ENCODE results near the gene RYR3. TPM values are rescaled to one million over a fixed set of nuclear protein-coding genes. Genes with fewer than 3 reads are reported as not detected.
"Not testable (repeated sequence)": the region's sequence is repeated elsewhere in the genome, so short reads cannot be mapped to it uniquely, and the experiment has no call there.

The RYR3 gene
- total RNA-seq, 4 donors from 2014 or later = 9.1 to 64.0 (median 30.4) TPM

- TF ChIP-seq CTCF (IDR thresholded peaks at IDR 0.05) (no peak), POLR2A (IDR thresholded peaks at IDR 0.05) (no peak)
- intact Hi-C loops (cut with DNase I; ENCODE audit: low total_unique reads) = no loop called here
- Histone ChIP-seq H3K4me3 (no peak overlapping the region), H3K27me3 (no peaks in the 10 kb centered on the region), H3K4me1 (no peaks in the 10 kb centered on the region), H3K9me3 (no peaks in the 10 kb centered on the region), H3K36me3 (no peaks in the 10 kb centered on the region), H3K27ac (no peak overlapping the region)
- DNase-seq = no peak
Measured at GRCh38 chr15:33813891-33814290, 503.1 kb downstream of the RYR3 start.

GRCh38 chr15:33819499-33819898 lies 508.7 kb downstream of the RYR3 start:
- intact Hi-C loops (cut with DNase I; ENCODE audit: low total_unique reads); H3K9me3 ChIP-seq; H3K36me3 ChIP-seq; H3K4me3 ChIP-seq; DNase-seq; H3K27me3 ChIP-seq; H3K4me1 ChIP-seq; H3K27ac ChIP-seq: not testable (repeated sequence)

GRCh38 chr15:33822479-33822878 lies 511.7 kb downstream of the RYR3 start:
- no peak overlapping the region for H3K4me3 ChIP-seq
- TF ChIP-seq CTCF (IDR thresholded peaks at IDR 0.05) = no peak
- no peak for TF ChIP-seq POLR2A (IDR thresholded peaks at IDR 0.05)
- H3K27me3 ChIP-seq = no peaks in the 10 kb centered on the region
- H3K27ac ChIP-seq = no peak overlapping the region
- H3K36me3 ChIP-seq = no peaks in the 10 kb centered on the region
- H3K4me1 ChIP-seq = no peaks in the 10 kb centered on the region
- no peak for DNase-seq
- no peaks in the 10 kb centered on the region for H3K9me3 ChIP-seq
- intact Hi-C loops (cut with DNase I; ENCODE audit: low total_unique reads) = no loop called here

GRCh38 chr15:33823119-33823518 lies 512.4 kb downstream of the RYR3 start:
- H3K36me3 ChIP-seq = no peaks in the 10 kb centered on the region
- no peak overlapping the region for H3K27ac ChIP-seq
- H3K4me3 ChIP-seq = no peak overlapping the region
- TF ChIP-seq CTCF (IDR thresholded peaks at IDR 0.05) (no peak), POLR2A (IDR thresholded peaks at IDR 0.05) (no peak)
- no peaks in the 10 kb centered on the region for H3K9me3 ChIP-seq
- H3K27me3 ChIP-seq = no peaks in the 10 kb centered on the region
- no peaks in the 10 kb centered on the region for H3K4me1 ChIP-seq
- no peak for DNase-seq
- intact Hi-C loops (cut with DNase I; ENCODE audit: low total_unique reads) = no loop called here

GRCh38 chr15:33825453-33825852 lies 514.7 kb downstream of the RYR3 start:
- Histone ChIP-seq H3K27ac (no peak overlapping the region), H3K9me3 (no peaks in the 10 kb centered on the region), H3K4me3 (no peak overlapping the region), H3K27me3 (no peaks in the 10 kb centered on the region), H3K4me1 (no peaks in the 10 kb centered on the region), H3K36me3 (no peaks in the 10 kb centered on the region)
- TF ChIP-seq POLR2A (IDR thresholded peaks at IDR 0.05) (no peak), CTCF (IDR thresholded peaks at IDR 0.05) (no peak)
- no peak for DNase-seq
- intact Hi-C loops (cut with DNase I; ENCODE audit: low total_unique reads) = no loop called here

- intact Hi-C loops (cut with DNase I; ENCODE audit: low total_unique reads) = no loop called here
- Histone ChIP-seq H3K27ac (no peak overlapping the region), H3K36me3 (no peaks in the 10 kb centered on the region), H3K4me1 (no peaks in the 10 kb centered on the region), H3K27me3 (no peaks in the 10 kb centered on the region), H3K4me3 (no peak overlapping the region), H3K9me3 (no peaks in the 10 kb centered on the region)
- TF ChIP-seq POLR2A (IDR thresholded peaks at IDR 0.05) = no peak
- no peak for TF ChIP-seq CTCF (IDR thresholded peaks at IDR 0.05)
- no peak for DNase-seq
Measured at GRCh38 chr15:33826201-33826600, 515.4 kb downstream of the RYR3 start.
